G401.6 (cell line): ENCODE data around the gene SIRPD.
A peak's percentile ranks its signal among the peaks of the same experiment; 100 is the strongest.
"Not testable (repeated sequence)": the region's sequence is repeated elsewhere in the genome, so short reads cannot be mapped to it uniquely, and the experiment has no call there.

ENCODE experiments used
- FAIRE-seq: peaks from 2 replicates; lab custom pipeline; 2012; peaks lifted over from hg19 to GRCh38; lab: Jason Lieb, UNC

Gene SIRPD

GRCh38 chr20:1536893-1537730 is 20.4 kb downstream of the SIRPD start:
- no peak for FAIRE-seq

GRCh38 chr20:1535420-1536175 is 21.9 kb downstream of the SIRPD start:
- FAIRE-seq, result no peak

GRCh38 chr20:1534526-1534925 is 23.0 kb downstream of the SIRPD start:
- no peak for FAIRE-seq

GRCh38 chr20:1533059-1533458 is 24.4 kb downstream of the SIRPD start:
- FAIRE-seq, result no peak

- FAIRE-seq, result no peak
Measured at GRCh38 chr20:1528811-1529210, 28.7 kb downstream of the SIRPD start.

GRCh38 chr20:1527923-1528322 is 29.6 kb downstream of the SIRPD start:
- peak; percentile 65 for FAIRE-seq

GRCh38 chr20:1526896-1527295 is 30.6 kb downstream of the SIRPD start:
- FAIRE-seq, result no peak

- FAIRE-seq, result no peak
Measured at GRCh38 chr20:1526310-1526709, 31.2 kb downstream of the SIRPD start.

GRCh38 chr20:1524004-1524403 is 33.5 kb downstream of the SIRPD start:
- FAIRE-seq, result no peak

GRCh38 chr20:1517010-1517409 is 40.5 kb downstream of the SIRPD start:
- FAIRE-seq, result no peak

GRCh38 chr20:1513801-1514200 is 43.7 kb downstream of the SIRPD start:
- FAIRE-seq, result no peak

- FAIRE-seq, result no peak
Measured at GRCh38 chr20:1509237-1509636, 48.3 kb downstream of the SIRPD start.

GRCh38 chr20:1508574-1508973 is 48.9 kb downstream of the SIRPD start:
- FAIRE-seq, result no peak

GRCh38 chr20:1507276-1507675 is 50.2 kb downstream of the SIRPD start:
- no peak for FAIRE-seq

- no peak for FAIRE-seq
Measured at GRCh38 chr20:1505871-1506270, 51.6 kb downstream of the SIRPD start.

- FAIRE-seq, result no peak
Measured at GRCh38 chr20:1505361-1505760, 52.1 kb downstream of the SIRPD start.

- peak; percentile 90 for FAIRE-seq
Measured at GRCh38 chr20:1503564-1504227, 53.8 kb downstream of the SIRPD start.

GRCh38 chr20:1500496-1500895 is 57.0 kb downstream of the SIRPD start:
- no peak for FAIRE-seq

GRCh38 chr20:1499528-1500420 is 57.7 kb downstream of the SIRPD start:
- FAIRE-seq, result no peak

- not testable (repeated sequence) for FAIRE-seq
Measured at GRCh38 chr20:1497371-1497770, 60.1 kb downstream of the SIRPD start.

GRCh38 chr20:1496930-1497329 is 60.6 kb downstream of the SIRPD start:
- no peak for FAIRE-seq

- no peak for FAIRE-seq
Measured at GRCh38 chr20:1494436-1494835, 63.1 kb downstream of the SIRPD start.
